ENCODE measurements around the gene MITF. TPM values are rescaled to one million over a fixed set of nuclear protein-coding genes. Genes with fewer than 3 reads are reported as not detected.
A peak's percentile ranks its signal among the peaks of the same experiment; 100 is the strongest.

Gene MITF
- total RNA-seq, 1 experiment from 2014 or later = 40.3 TPM

- H3K9me3 Mint-ChIP-seq (ENCODE audit: low read depth, unreplicated experiment) = no peaks in the 10 kb centered on the region
- DNase-seq = no peak
- TF ChIP-seq, protein P1, sequence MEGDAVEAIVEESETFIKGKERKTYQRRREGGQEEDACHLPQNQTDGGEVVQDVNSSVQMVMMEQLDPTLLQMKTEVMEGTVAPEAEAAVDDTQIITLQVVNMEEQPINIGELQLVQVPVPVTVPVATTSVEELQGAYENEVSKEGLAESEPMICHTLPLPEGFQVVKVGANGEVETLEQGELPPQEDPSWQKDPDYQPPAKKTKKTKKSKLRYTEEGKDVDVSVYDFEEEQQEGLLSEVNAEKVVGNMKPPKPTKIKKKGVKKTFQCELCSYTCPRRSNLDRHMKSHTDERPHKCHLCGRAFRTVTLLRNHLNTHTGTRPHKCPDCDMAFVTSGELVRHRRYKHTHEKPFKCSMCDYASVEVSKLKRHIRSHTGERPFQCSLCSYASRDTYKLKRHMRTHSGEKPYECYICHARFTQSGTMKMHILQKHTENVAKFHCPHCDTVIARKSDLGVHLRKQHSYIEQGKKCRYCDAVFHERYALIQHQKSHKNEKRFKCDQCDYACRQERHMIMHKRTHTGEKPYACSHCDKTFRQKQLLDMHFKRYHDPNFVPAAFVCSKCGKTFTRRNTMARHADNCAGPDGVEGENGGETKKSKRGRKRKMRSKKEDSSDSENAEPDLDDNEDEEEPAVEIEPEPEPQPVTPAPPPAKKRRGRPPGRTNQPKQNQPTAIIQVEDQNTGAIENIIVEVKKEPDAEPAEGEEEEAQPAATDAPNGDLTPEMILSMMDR (IDR thresholded peaks at IDR 0.05; ENCODE audit: unreplicated experiment) = no peak
- H3K27me3 Mint-ChIP-seq (ENCODE audit: unreplicated experiment) = peaks cover 26% of the 10 kb centered on the region
- intact Hi-C loops (cut with micrococcal nuclease; ENCODE audit: unreplicated experiment) = no loop called here
- BruUV-seq (replicated peaks) = no TSS peak
- no peak overlapping the region for H3K27ac Mint-ChIP-seq (ENCODE audit: unreplicated experiment)
- H3K4me1 Mint-ChIP-seq (ENCODE audit: low read depth, unreplicated experiment) = no peaks in the 10 kb centered on the region
- H3K4me3 Mint-ChIP-seq (ENCODE audit: low read depth, unreplicated experiment) = no peak overlapping the region
- H3K36me3 Mint-ChIP-seq (ENCODE audit: insufficient read depth, unreplicated experiment) = peaks cover 18% of the 10 kb centered on the region
- CTCF ChIA-PET = no interaction called here
Measured at GRCh38 chr3:69737392-69737791, 1.9 kb upstream of the MITF start.

- no peaks in the 10 kb centered on the region for H3K4me1 Mint-ChIP-seq (ENCODE audit: low read depth, unreplicated experiment)
- BruUV-seq (replicated peaks) = no TSS peak
- TF ChIP-seq, protein P1 (IDR thresholded peaks at IDR 0.05; ENCODE audit: unreplicated experiment) = no peak
- peaks cover 26% of the 10 kb centered on the region for H3K27me3 Mint-ChIP-seq (ENCODE audit: unreplicated experiment)
- H3K27ac Mint-ChIP-seq (ENCODE audit: unreplicated experiment) = peak overlapping the region; percentile 20
- CTCF ChIA-PET = interaction anchor here (0.7 to 1.5 kb wide), 3 partner anchors 42 to 54 kb away, joined by 3 to 4 read pairs (median 3); no protein-coding TSS in a partner anchor
- H3K4me3 Mint-ChIP-seq (ENCODE audit: low read depth, unreplicated experiment) = peak overlapping the region; percentile 84
- intact Hi-C loops (cut with micrococcal nuclease; ENCODE audit: unreplicated experiment) = no loop called here
- no peaks in the 10 kb centered on the region for H3K9me3 Mint-ChIP-seq (ENCODE audit: low read depth, unreplicated experiment)
- H3K36me3 Mint-ChIP-seq (ENCODE audit: insufficient read depth, unreplicated experiment) = peaks cover 18% of the 10 kb centered on the region
- DNase-seq = no peak
Measured at GRCh38 chr3:69738315-69738714, 949 bp upstream of the MITF start.

- H3K36me3 Mint-ChIP-seq (ENCODE audit: insufficient read depth, unreplicated experiment) = peaks cover 18% of the 10 kb centered on the region
- DNase-seq = no peak
- no peaks in the 10 kb centered on the region for H3K9me3 Mint-ChIP-seq (ENCODE audit: low read depth, unreplicated experiment)
- H3K27ac Mint-ChIP-seq (ENCODE audit: unreplicated experiment) = peak overlapping the region; percentile 20
- TF ChIP-seq, protein P1 (IDR thresholded peaks at IDR 0.05; ENCODE audit: unreplicated experiment) = no peak
- peak overlapping the region; percentile 84 for H3K4me3 Mint-ChIP-seq (ENCODE audit: low read depth, unreplicated experiment)
- peaks cover 26% of the 10 kb centered on the region for H3K27me3 Mint-ChIP-seq (ENCODE audit: unreplicated experiment)
- no peaks in the 10 kb centered on the region for H3K4me1 Mint-ChIP-seq (ENCODE audit: low read depth, unreplicated experiment)
- intact Hi-C loops (cut with micrococcal nuclease; ENCODE audit: unreplicated experiment) = no loop called here
- no TSS peak for BruUV-seq (replicated peaks)
- CTCF ChIA-PET = interaction anchor here (0.7 to 1.5 kb wide), 4 partner anchors 23 to 54 kb away, joined by 3 to 4 read pairs (median 3); no protein-coding TSS in a partner anchor
Measured at GRCh38 chr3:69738859-69739203, 433 bp upstream of the MITF start.

GRCh38 chr3:69740103-69741021 is 1.1 kb downstream of the MITF start:
- H3K9me3 Mint-ChIP-seq (ENCODE audit: low read depth, unreplicated experiment) = no peaks in the 10 kb centered on the region

More at GRCh38 chr3:69740103-69741021, 1.1 kb downstream of the MITF start:
- DNase-seq = peak; percentile 81
- CTCF ChIA-PET = no interaction called here
- Mint-ChIP-seq H3K4me3 (ENCODE audit: low read depth, unreplicated experiment) (peak overlapping the region; percentile 84), H3K27me3 (ENCODE audit: unreplicated experiment) (peaks cover 14% of the 10 kb centered on the region), H3K27ac (ENCODE audit: unreplicated experiment) (no peak overlapping the region), H3K36me3 (ENCODE audit: insufficient read depth, unreplicated experiment) (peaks cover 18% of the 10 kb centered on the region), H3K4me1 (ENCODE audit: low read depth, unreplicated experiment) (no peaks in the 10 kb centered on the region)
- intact Hi-C loops (cut with micrococcal nuclease; ENCODE audit: unreplicated experiment) = no loop called here
- BruUV-seq (replicated peaks) = no TSS peak
- TF ChIP-seq, protein P1 (IDR thresholded peaks at IDR 0.05; ENCODE audit: unreplicated experiment) = no peak

Data from Calu3 (cell line).